ENCODE results near the gene ATF6.

DNA sequence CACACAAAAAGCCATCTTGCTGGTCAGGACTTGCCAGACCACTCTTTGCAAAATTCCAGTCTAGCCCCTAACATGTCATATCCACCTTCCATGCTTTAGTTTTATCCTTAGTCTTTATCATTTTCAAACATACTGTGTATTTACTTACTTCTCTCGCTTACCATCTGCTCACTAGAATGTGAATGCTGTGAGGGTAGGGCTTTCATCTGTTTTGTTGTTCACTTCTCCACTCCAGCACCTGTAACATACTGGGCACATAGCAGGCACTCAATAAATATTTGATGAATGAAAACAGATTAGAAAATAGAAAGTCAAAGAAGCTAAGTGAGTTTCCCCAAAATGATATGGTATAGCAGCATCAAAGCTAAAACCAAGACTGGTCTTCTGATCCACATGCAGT is 177.6 kb downstream of the ATF6 start:
- no peak for TF ChIP-seq POLR2A (IDR thresholded peaks at IDR 0.05; ENCODE audit: extremely low read depth, insufficient read length)
- TF ChIP-seq, protein P1, sequence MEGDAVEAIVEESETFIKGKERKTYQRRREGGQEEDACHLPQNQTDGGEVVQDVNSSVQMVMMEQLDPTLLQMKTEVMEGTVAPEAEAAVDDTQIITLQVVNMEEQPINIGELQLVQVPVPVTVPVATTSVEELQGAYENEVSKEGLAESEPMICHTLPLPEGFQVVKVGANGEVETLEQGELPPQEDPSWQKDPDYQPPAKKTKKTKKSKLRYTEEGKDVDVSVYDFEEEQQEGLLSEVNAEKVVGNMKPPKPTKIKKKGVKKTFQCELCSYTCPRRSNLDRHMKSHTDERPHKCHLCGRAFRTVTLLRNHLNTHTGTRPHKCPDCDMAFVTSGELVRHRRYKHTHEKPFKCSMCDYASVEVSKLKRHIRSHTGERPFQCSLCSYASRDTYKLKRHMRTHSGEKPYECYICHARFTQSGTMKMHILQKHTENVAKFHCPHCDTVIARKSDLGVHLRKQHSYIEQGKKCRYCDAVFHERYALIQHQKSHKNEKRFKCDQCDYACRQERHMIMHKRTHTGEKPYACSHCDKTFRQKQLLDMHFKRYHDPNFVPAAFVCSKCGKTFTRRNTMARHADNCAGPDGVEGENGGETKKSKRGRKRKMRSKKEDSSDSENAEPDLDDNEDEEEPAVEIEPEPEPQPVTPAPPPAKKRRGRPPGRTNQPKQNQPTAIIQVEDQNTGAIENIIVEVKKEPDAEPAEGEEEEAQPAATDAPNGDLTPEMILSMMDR (IDR thresholded peaks at IDR 0.05; ENCODE audit: low read depth, low read length), result no peak

All from NB4 (cell line).